ENCODE measurements around the gene SLC6A9.

- TF ChIP-seq CTCF (IDR thresholded peaks at IDR 0.05; ENCODE audit: poor library complexity) (no peak), EZH2phosphoT487 (IDR thresholded peaks at IDR 0.05; ENCODE audit: low read depth, severe bottlenecking, unreplicated experiment) (no peak)
Observed at GRCh38 chr1:44071461-44071860, 40.2 kb upstream of the SLC6A9 start.

All from hepatocyte (in vitro differentiated cells).